Measurements from ENCODE around the gene IL31RA.

GRCh38 chr5:55900068-55900467, 48.9 kb downstream of the IL31RA start:
- TF ChIP-seq SMAD3 (CRISPR knock-in tag; IDR thresholded peaks at IDR 0.05; ENCODE audit: borderline replicate concordance): no peak
- no peak for TF ChIP-seq ZNF423 (CRISPR knock-in tag; IDR thresholded peaks at IDR 0.05)
- no peak for TF ChIP-seq NFATC4 (CRISPR knock-in tag; IDR thresholded peaks at IDR 0.05)
- no peak for TF ChIP-seq ATF6 (CRISPR knock-in tag; IDR thresholded peaks at IDR 0.05)
- no peak for TF ChIP-seq CREB1 (CRISPR knock-in tag; IDR thresholded peaks at IDR 0.05)
- no peak for TF ChIP-seq PRDM15 (CRISPR knock-in tag; IDR thresholded peaks at IDR 0.05)
- TF ChIP-seq SOX15 (CRISPR knock-in tag; IDR thresholded peaks at IDR 0.05): no peak
- TF ChIP-seq CTCF (IDR thresholded peaks at IDR 0.05): no peak
- TF ChIP-seq ZNF281 (CRISPR knock-in tag; IDR thresholded peaks at IDR 0.05): no peak
- no peak for TF ChIP-seq NFYB (CRISPR knock-in tag; conservative IDR thresholded peaks at IDR 0.05; ENCODE audit: low read depth)

Measured in WTC11 (cell line).